ENCODE data around the gene CTAGE4.
A peak's percentile ranks its signal among the peaks of the same experiment; 100 is the strongest.
"Not testable (repeated sequence)": the region's sequence is repeated elsewhere in the genome, so short reads cannot be mapped to it uniquely, and the experiment has no call there.

CTAGE4 gene

DNA sequence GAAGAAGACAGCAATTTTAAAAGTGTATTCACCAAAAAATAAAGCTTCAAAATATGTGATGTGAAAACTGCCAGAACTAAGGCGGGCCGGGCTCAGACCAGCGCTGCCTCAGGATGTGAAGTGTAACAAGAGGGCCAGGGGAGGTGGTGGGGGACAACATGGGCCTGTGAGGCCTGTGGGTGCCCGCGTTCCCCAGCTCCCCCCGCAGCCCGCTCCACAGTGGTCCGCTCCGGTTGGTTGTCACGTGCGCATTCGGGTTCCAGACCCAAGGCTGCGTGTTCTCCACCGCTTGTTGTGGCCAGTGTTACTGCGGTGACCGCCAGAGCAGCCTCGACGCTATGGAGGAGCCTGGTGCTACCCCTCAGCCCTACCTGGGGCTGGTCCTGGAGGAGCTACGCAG is at the start of gene CTAGE4:
Gene CTAGE4, plus strand, starts transcription at position 301 of the 400 bp plus-strand sequence. Its CDS starts 38 bp downstream, at position 339.
- not testable (repeated sequence) for ATAC-seq

DNA sequence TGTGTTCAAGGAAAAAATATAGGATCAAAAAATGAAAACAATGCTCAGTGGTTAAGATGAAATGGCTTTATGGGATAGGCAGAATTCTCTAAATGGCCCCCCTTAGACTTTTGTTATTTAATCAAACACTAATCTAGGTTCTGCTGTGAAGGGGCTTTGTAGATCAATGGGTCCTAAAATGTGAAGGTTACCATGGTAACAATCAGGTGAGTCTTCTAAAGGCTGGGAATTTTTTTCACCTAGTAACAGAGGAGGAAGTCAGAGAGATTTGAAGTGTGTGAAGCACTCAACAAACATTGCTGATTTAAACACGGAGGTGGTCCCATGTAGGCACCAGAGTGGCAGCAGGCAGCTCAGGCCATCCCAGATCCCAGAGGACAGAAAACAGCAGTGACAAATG is 49.1 kb upstream of the CTAGE4 start:
- no peak for ATAC-seq

GRCh38 chr7:144137501-144137900 is 45.8 kb upstream of the CTAGE4 start:
- no peak for ATAC-seq

DNA sequence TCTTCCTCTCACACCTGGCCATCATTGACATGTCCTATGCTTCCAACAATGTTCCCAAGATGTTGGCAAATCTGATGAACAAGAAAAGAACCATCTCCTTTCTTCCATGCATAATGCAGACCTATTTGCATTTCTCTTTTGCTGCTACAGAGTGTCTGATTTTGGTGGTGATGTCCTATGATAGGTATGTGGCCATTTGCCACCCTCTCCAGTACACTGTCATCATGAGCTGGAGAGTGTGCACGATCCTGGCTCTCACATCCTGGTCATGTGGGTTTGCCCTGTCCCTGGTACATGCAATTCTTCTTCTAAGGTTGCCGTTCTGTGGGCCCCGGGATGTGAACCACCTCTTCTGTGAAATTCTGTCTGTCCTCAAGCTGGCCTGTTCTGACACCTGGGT is 41.1 kb upstream of the CTAGE4 start:
- ATAC-seq = no peak

DNA sequence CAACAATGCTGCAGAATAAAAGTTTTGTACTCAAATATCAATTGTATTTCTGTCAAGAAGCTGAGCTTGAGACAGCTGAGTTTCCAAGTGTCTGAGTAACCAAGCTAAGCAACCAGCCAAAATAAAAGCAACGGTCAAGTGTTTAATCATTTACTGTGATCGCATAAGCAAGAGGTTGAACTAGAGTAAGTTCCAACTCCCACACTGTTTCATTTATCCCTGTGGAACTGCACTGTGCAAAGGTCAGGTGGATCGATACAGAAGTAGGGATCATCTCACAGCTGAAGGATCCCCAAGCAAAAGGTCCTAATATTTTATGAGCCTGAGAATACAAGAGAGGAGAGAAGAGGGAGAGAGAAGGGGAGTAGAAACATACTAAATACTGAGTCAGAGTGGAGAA is 38.8 kb upstream of the CTAGE4 start:
- no peak for ATAC-seq

DNA sequence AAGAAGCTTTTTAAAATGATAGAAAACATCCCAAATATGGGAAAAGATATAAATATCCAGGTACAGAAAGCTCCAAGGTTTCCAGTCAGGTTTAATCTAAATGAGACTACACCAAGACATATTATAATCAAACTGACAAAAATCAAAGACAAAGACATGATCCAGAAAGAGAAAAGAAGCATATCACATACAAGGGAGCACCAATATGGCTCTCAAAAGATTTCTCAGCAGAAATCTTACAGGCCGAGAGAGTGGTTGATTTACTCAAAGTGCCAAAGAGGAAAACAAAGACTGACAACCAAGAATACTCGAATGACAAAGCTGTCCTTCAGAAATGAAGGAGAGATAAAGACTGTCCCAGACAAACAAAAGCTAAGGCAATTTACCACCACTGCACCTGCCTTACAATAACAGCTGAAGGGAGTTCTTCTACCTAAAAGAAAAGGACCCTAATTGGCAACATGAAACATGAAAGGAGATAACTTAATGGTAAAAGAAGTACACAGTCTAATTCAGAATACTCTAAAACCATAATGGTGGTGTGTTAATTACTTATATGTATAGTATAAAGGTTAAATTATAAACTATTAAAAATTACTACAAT is 34.9 kb upstream of the CTAGE4 start:
- no peak for ATAC-seq

DNA sequence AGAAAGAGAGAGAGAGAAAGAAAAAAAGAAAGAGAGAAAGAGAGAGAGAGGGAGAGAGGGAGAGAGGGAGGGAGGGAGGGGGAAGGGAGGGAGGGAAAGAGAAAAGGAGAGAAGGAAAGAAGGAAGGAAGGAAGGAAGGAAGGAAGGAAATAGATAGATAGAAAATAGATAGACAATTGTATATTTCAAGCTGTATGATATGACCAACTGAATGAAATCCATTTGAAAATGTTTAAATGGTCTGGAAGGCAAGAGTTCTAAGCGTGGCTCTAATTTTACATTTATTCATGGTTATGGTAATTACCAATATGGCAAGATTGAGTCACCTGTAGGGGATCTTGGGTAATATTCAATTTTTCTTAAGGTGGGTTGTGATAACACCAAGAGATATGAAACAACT is 24.4 kb upstream of the CTAGE4 start:
- ATAC-seq = no peak

DNA sequence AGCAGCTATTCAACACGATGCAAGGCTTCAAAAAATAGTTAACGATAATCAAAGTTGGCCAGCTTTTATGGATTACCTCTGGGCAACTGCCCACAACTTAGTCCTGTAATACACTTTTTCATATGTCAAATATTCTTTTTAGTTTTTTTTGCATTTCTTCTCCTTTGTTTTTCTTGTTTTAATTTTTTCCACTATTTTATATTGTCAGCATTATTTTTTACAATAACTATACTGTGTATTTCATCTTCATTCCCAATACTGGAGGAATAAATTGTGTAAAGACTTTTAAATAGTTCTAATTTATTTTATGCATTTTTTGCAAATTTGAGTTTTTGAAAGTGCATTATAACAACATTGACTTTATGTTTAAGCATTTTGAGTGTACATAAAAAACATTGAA is 18.5 kb upstream of the CTAGE4 start:
- no peak for ATAC-seq

- not testable (repeated sequence) for ATAC-seq
Measured at GRCh38 chr7:144171594-144172350, 11.5 kb upstream of the CTAGE4 start.

DNA sequence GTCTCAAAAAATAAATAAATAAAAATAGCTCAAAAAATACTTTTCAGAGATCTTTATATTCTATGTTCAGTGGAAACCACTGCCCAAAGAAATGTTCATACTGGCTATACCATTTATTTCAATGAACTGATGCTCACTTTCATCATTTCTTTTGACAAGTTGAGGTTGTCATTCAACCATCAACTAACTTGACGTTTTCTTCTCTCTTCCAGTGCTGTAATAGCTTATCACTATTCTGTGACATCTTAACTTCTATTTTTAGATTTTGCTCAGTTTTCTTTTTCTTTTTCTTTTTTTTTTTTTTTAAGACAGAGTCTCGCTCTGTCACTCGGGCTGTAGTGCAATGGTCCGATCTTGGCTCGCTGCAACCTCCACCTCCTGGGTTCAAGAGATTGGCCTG is 8.7 kb upstream of the CTAGE4 start:
- no peak for ATAC-seq

- peak; percentile 65 to 86 for ATAC-seq
Measured at GRCh38 chr7:144178380-144179164, 4.7 kb upstream of the CTAGE4 start.

DNA sequence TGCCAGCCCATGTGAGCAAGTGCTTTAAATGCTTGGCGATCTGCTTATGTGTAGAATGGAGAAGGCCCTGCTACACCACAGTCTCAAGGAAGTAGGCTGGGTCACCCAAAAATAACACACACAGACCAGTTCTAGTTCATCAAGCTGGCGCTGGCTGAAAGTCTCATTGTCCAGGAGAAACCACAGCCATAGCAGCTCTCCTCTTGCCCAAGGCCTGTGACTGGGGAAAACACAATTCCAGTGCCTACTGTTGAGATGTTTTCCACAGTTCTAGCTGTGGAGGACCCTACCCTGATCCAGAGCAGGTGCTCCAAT is 4.1 kb upstream of the CTAGE4 start:
- not testable (repeated sequence) for ATAC-seq

DNA sequence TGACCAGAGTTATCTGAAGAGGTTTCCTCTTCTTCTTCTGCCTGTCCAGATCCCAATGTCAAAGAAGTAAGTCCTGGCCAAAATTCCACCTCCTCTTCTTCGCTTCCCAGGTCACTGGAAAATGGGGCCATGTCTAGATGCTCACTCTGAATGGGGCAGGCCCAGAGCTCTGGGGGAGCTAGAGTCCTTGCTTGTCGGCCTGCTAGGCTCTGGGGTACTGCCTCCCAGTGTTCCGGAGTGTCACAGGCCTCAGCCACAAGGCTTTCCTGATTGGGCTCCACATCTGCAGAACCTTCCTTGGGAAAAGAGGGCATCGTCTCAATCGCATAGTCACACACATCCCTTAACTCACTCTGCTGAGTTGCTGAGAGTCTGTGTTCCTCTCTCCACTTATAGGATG is 4.6 kb downstream of the CTAGE4 start:
- not testable (repeated sequence) for ATAC-seq

- peak in 1 of 2 donors; percentile 43 for ATAC-seq
Measured at GRCh38 chr7:144188578-144189171, 5.4 kb downstream of the CTAGE4 start.

GRCh38 chr7:144193782-144194181 is 10.5 kb downstream of the CTAGE4 start:
- peak; percentile 28 to 41 for ATAC-seq

DNA sequence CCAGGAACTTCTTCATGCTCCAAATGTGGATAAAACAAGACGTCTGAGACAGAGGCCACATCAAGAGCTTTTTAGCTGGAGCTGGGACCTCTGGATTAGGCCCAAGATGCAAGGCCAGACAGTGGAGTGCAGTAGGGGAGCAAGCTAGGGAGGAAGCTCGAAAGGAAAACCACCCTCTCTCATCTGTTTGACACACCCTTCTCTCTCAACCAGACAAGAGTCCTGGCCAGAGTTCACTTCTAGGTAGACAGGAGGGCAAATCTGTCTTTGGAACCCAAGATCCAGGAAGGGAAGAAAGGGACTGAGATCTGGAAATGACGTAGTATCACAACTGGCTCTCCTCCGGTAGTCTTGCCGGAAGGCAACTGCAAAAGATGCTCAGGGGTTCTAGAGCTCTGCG is 11.2 kb downstream of the CTAGE4 start:
- not testable (repeated sequence) for ATAC-seq

DNA sequence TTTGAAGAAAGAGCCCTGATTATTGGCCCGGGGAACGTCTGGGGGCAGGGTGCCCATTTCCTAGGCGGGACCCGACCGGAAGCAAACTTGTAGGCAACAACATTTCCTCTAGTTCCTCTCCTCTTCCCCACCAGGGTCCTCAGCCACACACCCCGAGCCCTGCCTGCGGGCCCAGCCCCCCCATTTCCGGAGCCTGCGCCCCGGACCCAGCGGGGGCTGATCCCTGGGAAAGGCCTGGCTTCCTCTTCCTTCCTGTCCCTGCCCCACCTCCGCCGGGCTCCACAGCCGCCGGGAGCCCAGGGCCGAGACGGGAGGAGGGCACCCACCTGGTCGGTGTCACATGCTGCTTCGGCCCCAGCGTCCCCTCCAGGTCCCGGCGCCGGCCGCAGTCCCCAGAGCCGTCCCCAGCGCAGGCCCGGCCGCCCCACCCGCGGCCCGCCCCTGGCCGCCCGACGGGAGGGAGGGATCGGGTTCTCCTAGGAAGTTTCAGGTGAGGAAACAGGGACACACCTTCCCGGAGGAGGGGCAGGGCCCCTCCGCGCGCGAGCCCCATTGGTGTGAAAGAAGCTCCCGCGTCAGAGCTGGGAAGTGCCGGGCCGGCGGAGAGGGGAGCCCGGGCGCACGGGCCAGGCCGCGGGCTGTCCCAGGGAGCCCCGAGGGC is 12.1 kb downstream of the CTAGE4 start, which contains the start of gene ARHGEF35:
Gene ARHGEF35, minus strand, starts transcription at position 622 of the 661 bp plus-strand sequence. CDS start 7,450 bp downstream, outside the sequence.
- peak; percentile 61 to 62 for ATAC-seq

DNA sequence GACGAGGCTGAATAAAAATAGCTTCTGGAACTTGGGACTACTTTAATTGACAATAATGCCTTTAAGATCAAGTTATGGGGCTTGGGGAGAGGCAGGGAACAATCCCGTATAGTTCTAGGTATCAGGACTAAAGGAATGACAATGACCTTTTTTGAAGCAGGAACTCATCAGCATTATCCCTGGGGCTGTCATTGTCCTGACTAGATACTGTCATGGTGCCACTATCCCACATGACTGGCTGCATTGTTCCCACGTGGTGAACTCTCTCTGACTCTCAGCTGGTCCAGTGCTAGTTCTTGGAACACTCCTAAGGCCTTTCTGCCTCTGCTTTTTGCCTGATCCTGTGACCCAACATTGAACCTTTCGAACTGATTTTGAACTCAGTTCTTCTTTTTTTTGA is 15.7 kb downstream of the CTAGE4 start:
- ATAC-seq = not testable (repeated sequence)

DNA sequence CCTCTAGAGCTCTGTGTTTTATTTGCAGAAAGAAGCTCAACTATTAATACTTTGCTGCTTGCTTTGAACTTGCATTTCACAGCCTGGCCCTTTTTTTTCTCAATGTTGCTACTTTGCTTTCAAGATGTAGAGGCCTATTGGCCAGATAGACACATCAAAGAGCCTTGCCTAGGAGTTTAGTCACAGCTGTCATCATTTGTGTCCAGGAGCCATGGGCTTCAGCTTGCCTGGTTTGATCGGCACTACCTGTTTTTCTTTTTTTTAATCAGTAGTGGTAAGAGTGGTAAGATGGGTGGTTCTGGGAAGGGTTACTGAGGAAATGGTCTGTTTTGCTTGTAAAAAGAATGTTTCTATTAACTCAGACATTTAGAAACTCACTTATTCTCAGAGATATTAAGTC is 18.7 kb downstream of the CTAGE4 start:
- peak; percentile 75 to 77 for ATAC-seq

DNA sequence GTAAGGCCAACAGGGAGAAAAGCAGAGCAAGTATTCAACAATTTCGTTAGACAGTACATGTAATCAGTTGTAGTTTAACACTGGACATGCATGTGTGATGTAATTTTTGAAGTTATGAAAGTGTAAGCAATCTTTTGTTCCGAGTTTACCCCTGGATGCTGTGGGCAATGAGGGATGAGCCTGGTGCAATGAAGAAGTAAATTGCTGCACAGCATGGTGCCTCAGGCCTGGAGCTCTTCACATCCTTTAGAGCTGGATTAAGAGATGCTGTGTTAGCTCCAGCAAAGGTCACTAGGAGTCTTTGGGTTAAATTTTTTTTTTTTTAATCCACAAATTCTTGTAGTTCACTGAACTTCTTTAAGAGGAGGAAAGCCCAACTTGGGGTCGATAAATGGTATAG is 19.8 kb downstream of the CTAGE4 start:
- not testable (repeated sequence) for ATAC-seq

GRCh38 chr7:144205306-144205705 is 22.0 kb downstream of the CTAGE4 start:
- peak; percentile 69 to 72 for ATAC-seq

DNA sequence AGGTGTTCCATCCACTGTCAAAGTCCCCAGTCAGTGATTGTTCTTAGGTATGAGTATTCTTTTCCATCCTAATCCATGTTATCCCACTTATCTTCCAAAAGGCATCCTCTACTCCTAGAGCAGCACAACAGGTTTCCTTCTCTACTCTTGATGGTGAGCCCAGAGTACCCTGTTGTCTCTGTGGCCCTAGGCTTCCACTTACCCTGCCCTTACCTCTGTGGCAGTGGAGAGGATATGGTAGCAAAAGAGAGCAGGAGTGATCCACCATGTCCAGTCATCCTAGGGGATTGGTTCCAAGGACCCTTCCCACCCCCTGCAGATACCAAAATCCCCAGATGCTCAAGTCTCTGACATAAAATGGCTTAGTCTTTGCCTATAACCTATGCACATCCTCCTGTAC is 33.9 kb downstream of the CTAGE4 start:
- not testable (repeated sequence) for ATAC-seq

GRCh38 chr7:144218581-144218980 is 35.3 kb downstream of the CTAGE4 start:
- ATAC-seq = not testable (repeated sequence)
